GM19324 (cell line): ENCODE measurements around the gene MRPL24.
"Not testable (repeated sequence)": the region's sequence is repeated elsewhere in the genome, so short reads cannot be mapped to it uniquely, and the experiment has no call there.

Source experiments
- ATAC-seq: cut with Tn5 transposase; IDR thresholded peaks from one replicate; pipeline ENCODE4 v1.9.1; 2021; ENCODE audit warnings: mild to moderate bottlenecking, moderate library complexity; ENCODE audit not compliant: unreplicated experiment, low FRiP score

Gene MRPL24

GRCh38 chr1:156740741-156741480, at the start of gene MRPL24:
TSS of gene MRPL24 (minus strand) at chr1:156741088. CDS start at chr1:156738704, 2,384 bp downstream.
- peak; percentile 89 for ATAC-seq

GRCh38 chr1:156789621-156790318, 48.9 kb upstream of the MRPL24 start:
- no peak for ATAC-seq

GRCh38 chr1:156788136-156788535, 47.2 kb upstream of the MRPL24 start:
- ATAC-seq: no peak

GRCh38 chr1:156786640-156787039, 45.8 kb upstream of the MRPL24 start:
- ATAC-seq: no peak

GRCh38 chr1:156785458-156785857, 44.6 kb upstream of the MRPL24 start:
- no peak for ATAC-seq

- no peak for ATAC-seq
Measured at GRCh38 chr1:156781585-156782186, 40.8 kb upstream of the MRPL24 start.

- ATAC-seq: no peak
Measured at GRCh38 chr1:156777573-156777972, 36.7 kb upstream of the MRPL24 start.

GRCh38 chr1:156776942-156777341, 36.1 kb upstream of the MRPL24 start:
- no peak for ATAC-seq

GRCh38 chr1:156775799-156776198, 34.9 kb upstream of the MRPL24 start:
- ATAC-seq: no peak

- no peak for ATAC-seq
Measured at GRCh38 chr1:156773607-156774006, 32.7 kb upstream of the MRPL24 start.

- no peak for ATAC-seq
Measured at GRCh38 chr1:156772728-156773497, 32.0 kb upstream of the MRPL24 start.

GRCh38 chr1:156772222-156772621, 31.3 kb upstream of the MRPL24 start:
- ATAC-seq: no peak

- no peak for ATAC-seq
Measured at GRCh38 chr1:156768610-156769295, 27.9 kb upstream of the MRPL24 start.

GRCh38 chr1:156767879-156768604, 27.2 kb upstream of the MRPL24 start:
- peak; percentile 5 for ATAC-seq

GRCh38 chr1:156767101-156767878, 26.4 kb upstream of the MRPL24 start, which contains the start of gene PRCC:
TSS of gene PRCC (plus strand) at chr1:156767535. CDS start at chr1:156767772, 237 bp downstream.
- peak; percentile 92 for ATAC-seq

- ATAC-seq: no peak
Measured at GRCh38 chr1:156766298-156767100, 25.6 kb upstream of the MRPL24 start.

- ATAC-seq: no peak
Measured at GRCh38 chr1:156765666-156766065, 24.8 kb upstream of the MRPL24 start.

GRCh38 chr1:156765136-156765535, 24.2 kb upstream of the MRPL24 start:
- ATAC-seq: not testable (repeated sequence)
